GM18951 (cell line): ENCODE measurements around the gene CD80.

Source experiments
- POLR2A ChIP-seq: IDR thresholded peaks from 4 replicates; pipeline ENCODE4 v1.6.1; 2011; ENCODE audit warnings: mild to moderate bottlenecking; ENCODE audit not compliant: insufficient read length, insufficient read depth; ENCODE audit errors: extremely low read depth
- in situ Hi-C: fragments of 300-500 bp; cut with MboI; formaldehyde crosslinking; loops from one replicate; pipeline ENCODE4 v1.12.0; 2022; ENCODE audit warnings: low sequenced_read_pairs, mixed read lengths, inconsistent platforms; ENCODE audit not compliant: unreplicated experiment

The CD80 gene

GRCh38 chr3:119548341-119548740 is 11.1 kb downstream of the CD80 start:
- in situ Hi-C loops = no loop called here

GRCh38 chr3:119547227-119547626 is 12.2 kb downstream of the CD80 start:
- in situ Hi-C loops = no loop called here
- no peak for TF ChIP-seq POLR2A

More at GRCh38 chr3:119548341-119548740, 11.1 kb downstream of the CD80 start:
- TF ChIP-seq POLR2A = no peak

GRCh38 chr3:119543147-119543546 is 16.3 kb downstream of the CD80 start:
- no peak for TF ChIP-seq POLR2A
- in situ Hi-C loops = no loop called here

- TF ChIP-seq POLR2A = no peak
- in situ Hi-C loops = no loop called here
These were observed 17.1 kb downstream of the CD80 start for GRCh38 chr3:119542168-119542767.

- in situ Hi-C loops = no loop called here
- no peak for TF ChIP-seq POLR2A
These were observed 17.9 kb downstream of the CD80 start for GRCh38 chr3:119541547-119541946.

GRCh38 chr3:119538772-119539171 is 20.6 kb downstream of the CD80 start:
- no peak for TF ChIP-seq POLR2A
- in situ Hi-C loops = no loop called here

- no peak for TF ChIP-seq POLR2A
- in situ Hi-C loops = no loop called here
These were observed 22.7 kb downstream of the CD80 start for GRCh38 chr3:119536757-119537156.

GRCh38 chr3:119534296-119534695 is 25.1 kb downstream of the CD80 start:
- in situ Hi-C loops = no loop called here
- TF ChIP-seq POLR2A = no peak

- no peak for TF ChIP-seq POLR2A
- in situ Hi-C loops = no loop called here
These were observed 28.3 kb downstream of the CD80 start for GRCh38 chr3:119531151-119531550.

- in situ Hi-C loops = no loop called here
- TF ChIP-seq POLR2A = no peak
These were observed 29.0 kb downstream of the CD80 start for GRCh38 chr3:119530456-119530855.

- in situ Hi-C loops = no loop called here
- no peak for TF ChIP-seq POLR2A
These were observed 29.5 kb downstream of the CD80 start for GRCh38 chr3:119529883-119530282.

GRCh38 chr3:119527714-119528113 is 31.7 kb downstream of the CD80 start:
- in situ Hi-C loops = no loop called here

GRCh38 chr3:119524931-119525662 is 34.3 kb downstream of the CD80 start:
- in situ Hi-C loops = no loop called here
- no peak for TF ChIP-seq POLR2A

More at GRCh38 chr3:119527714-119528113, 31.7 kb downstream of the CD80 start:
- TF ChIP-seq POLR2A = no peak

- in situ Hi-C loops = no loop called here
These were observed 41.4 kb downstream of the CD80 start for GRCh38 chr3:119518026-119518425.

GRCh38 chr3:119517112-119517511 is 42.3 kb downstream of the CD80 start:
- in situ Hi-C loops = no loop called here
- no peak for TF ChIP-seq POLR2A

More at GRCh38 chr3:119518026-119518425, 41.4 kb downstream of the CD80 start:
- TF ChIP-seq POLR2A = no peak

GRCh38 chr3:119514637-119515036 is 44.8 kb downstream of the CD80 start:
- no peak for TF ChIP-seq POLR2A
- in situ Hi-C loops = no loop called here
